ENCODE measurements around the gene ANKMY2.

Gene ANKMY2

GRCh38 chr7:16564023-16564380 lies 81.6 kb downstream of the ANKMY2 start:
- no peak for DNase-seq

- peak; percentile 58 for DNase-seq
Measured at GRCh38 chr7:16563281-16564022, 82.1 kb downstream of the ANKMY2 start.

GRCh38 chr7:16562456-16563220 lies 82.9 kb downstream of the ANKMY2 start:
- no peak for DNase-seq

- DNase-seq = no peak
Measured at GRCh38 chr7:16561943-16562342, 83.6 kb downstream of the ANKMY2 start.

GRCh38 chr7:16559497-16560179 lies 85.9 kb downstream of the ANKMY2 start:
- no peak for DNase-seq

- no peak for DNase-seq
Measured at GRCh38 chr7:16558761-16559302, 86.7 kb downstream of the ANKMY2 start.

- no peak for DNase-seq
Measured at GRCh38 chr7:16556359-16556758, 89.2 kb downstream of the ANKMY2 start.

- DNase-seq = no peak
Measured at GRCh38 chr7:16554518-16555236, 90.9 kb downstream of the ANKMY2 start.

- no peak for DNase-seq
Measured at GRCh38 chr7:16550671-16551070, 94.9 kb downstream of the ANKMY2 start.
